Activated T-cell treated with anti-CD3 and anti-CD28 coated beads, Interleukin-2, amount 50 U/mL, for 24 hours (primary cell): ENCODE data around the gene LELP1.

Experiments
- DNase-seq: peaks from one replicate; pipeline ENCODE4 v3.0.0-alpha.2; 2020
- H3K27ac Mint-ChIP-seq: 2 replicates; pipeline ENCODE4 v1.8.0; 2020; ENCODE audit warnings: mild to moderate bottlenecking, mixed read lengths
- H3K27me3 Mint-ChIP-seq: 2 replicates; pipeline ENCODE4 v1.8.0; 2020; ENCODE audit warnings: mixed read lengths
- H3K36me3 Mint-ChIP-seq: 2 replicates; pipeline ENCODE4 v1.8.0; 2020; ENCODE audit warnings: low read depth, mixed read lengths
- H3K4me1 Mint-ChIP-seq: 2 replicates; pipeline ENCODE4 v1.8.0; 2020; ENCODE audit warnings: low read depth, mixed read lengths
- H3K4me3 Mint-ChIP-seq: 2 replicates; pipeline ENCODE4 v1.8.0; 2020; ENCODE audit warnings: mild to moderate bottlenecking, moderate library complexity, mixed read lengths
- H3K9me3 Mint-ChIP-seq: 2 replicates; pipeline ENCODE4 v1.8.0; 2020; ENCODE audit warnings: mixed read lengths

The LELP1 gene

GRCh38 chr1:153246018-153246417 is 42.8 kb downstream of the LELP1 start:
- Mint-ChIP-seq H3K9me3 (no peaks in the 10 kb centered on the region), H3K4me1 (no peaks in the 10 kb centered on the region), H3K27ac (no peak overlapping the region), H3K27me3 (peaks cover 45% of the 10 kb centered on the region), H3K4me3 (no peak overlapping the region), H3K36me3 (no peaks in the 10 kb centered on the region)
- no peak for DNase-seq

DNA sequence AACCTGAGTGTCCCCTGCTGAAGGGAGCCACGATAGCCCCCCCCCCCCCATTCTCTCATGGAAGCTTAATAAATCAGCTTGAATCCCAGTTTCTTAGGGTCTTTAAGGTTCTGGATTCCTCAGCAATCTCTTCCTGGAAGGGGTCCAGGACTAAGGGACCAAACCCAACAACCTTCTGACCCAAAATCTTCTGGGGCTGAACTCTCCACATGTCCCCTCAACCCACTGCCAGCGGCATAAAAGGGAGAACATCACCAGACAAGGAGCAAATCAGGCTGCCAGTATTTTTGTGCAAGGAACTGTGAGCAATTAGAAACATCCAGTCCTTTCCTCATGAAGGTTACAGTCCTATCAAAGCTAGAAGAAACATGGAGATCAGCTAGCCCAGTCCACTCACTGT is 43.6 kb downstream of the LELP1 start:
- Mint-ChIP-seq H3K36me3 (no peaks in the 10 kb centered on the region), H3K4me1 (no peaks in the 10 kb centered on the region), H3K4me3 (no peak overlapping the region), H3K27me3 (peaks cover 47% of the 10 kb centered on the region), H3K9me3 (no peaks in the 10 kb centered on the region), H3K27ac (no peak overlapping the region)
- no peak for DNase-seq

DNA sequence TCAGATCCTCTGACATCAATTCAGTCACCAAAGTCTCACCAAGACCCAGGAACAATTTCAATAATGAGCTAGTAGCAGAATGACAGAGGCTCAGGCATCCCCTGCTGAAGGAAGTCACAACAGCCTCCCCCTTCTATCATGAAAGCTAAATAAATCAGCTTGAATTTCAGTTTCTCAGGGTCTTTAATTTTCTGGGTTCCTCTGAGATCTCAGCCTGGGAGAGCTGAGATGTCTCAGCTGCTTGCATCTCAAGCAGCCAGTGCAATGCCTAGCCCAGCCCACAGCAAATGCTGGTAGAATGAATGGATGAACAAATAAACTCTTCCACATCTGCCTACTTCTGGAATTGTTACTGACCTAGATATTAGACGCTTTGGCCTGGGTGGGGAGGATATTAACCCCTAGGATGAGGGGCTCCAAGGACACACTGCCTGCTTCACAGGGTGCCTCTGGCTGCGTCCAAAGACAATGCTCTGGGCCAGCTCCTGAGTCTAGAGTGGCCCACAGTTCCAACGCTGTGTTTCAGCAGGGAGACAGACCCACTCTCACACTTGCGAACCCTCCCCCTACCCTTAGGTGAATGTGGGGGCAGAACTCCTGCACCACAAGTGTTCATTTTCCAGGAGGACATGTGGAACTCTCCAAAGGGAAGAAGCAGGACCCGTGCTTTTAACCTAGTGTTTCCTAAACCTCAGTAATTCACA is 45.1 kb downstream of the LELP1 start:
- DNase-seq, result no peak
- peaks cover 56% of the 10 kb centered on the region for H3K27me3 Mint-ChIP-seq
- no peaks in the 10 kb centered on the region for H3K36me3 Mint-ChIP-seq
- H3K9me3 Mint-ChIP-seq, result no peaks in the 10 kb centered on the region
- no peak overlapping the region for H3K27ac Mint-ChIP-seq
- no peaks in the 10 kb centered on the region for H3K4me1 Mint-ChIP-seq
- H3K4me3 Mint-ChIP-seq, result no peak overlapping the region

DNA sequence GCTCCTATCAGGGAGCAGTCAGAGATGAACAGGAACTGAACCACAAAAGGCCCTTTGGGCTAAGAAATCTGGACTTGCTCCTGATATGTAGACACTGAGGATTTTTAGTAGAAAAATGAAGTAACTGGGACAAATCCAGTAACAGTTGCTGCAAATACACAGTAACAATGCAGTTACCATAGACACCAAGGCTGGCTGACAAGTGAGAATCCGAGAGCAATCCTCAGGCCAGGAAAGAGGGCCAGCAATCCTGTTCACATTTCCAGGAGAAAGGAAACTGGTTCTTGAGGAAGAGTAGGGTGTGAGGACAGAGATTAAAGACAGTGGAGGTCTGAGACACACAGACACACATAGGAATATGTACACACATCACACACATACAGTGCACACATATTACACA is 46.9 kb downstream of the LELP1 start:
- Mint-ChIP-seq H3K27ac (no peak overlapping the region), H3K4me1 (no peaks in the 10 kb centered on the region), H3K36me3 (no peaks in the 10 kb centered on the region), H3K4me3 (no peak overlapping the region), H3K9me3 (no peaks in the 10 kb centered on the region), H3K27me3 (peaks cover 63% of the 10 kb centered on the region)
- no peak for DNase-seq

GRCh38 chr1:153251087-153251486 is 47.9 kb downstream of the LELP1 start:
- H3K27me3 Mint-ChIP-seq, result peaks cover 59% of the 10 kb centered on the region
- no peaks in the 10 kb centered on the region for H3K36me3 Mint-ChIP-seq
- no peaks in the 10 kb centered on the region for H3K9me3 Mint-ChIP-seq
- no peak overlapping the region for H3K4me3 Mint-ChIP-seq
- no peak for DNase-seq
- H3K27ac Mint-ChIP-seq, result no peak overlapping the region
- H3K4me1 Mint-ChIP-seq, result no peaks in the 10 kb centered on the region

GRCh38 chr1:153251562-153251961 is 48.3 kb downstream of the LELP1 start:
- H3K4me1 Mint-ChIP-seq, result no peaks in the 10 kb centered on the region
- no peak for DNase-seq
- H3K27me3 Mint-ChIP-seq, result peaks cover 55% of the 10 kb centered on the region
- no peak overlapping the region for H3K27ac Mint-ChIP-seq
- H3K36me3 Mint-ChIP-seq, result no peaks in the 10 kb centered on the region
- H3K4me3 Mint-ChIP-seq, result no peak overlapping the region
- no peaks in the 10 kb centered on the region for H3K9me3 Mint-ChIP-seq

- Mint-ChIP-seq H3K4me1 (no peaks in the 10 kb centered on the region), H3K36me3 (no peaks in the 10 kb centered on the region), H3K27me3 (peaks cover 53% of the 10 kb centered on the region), H3K27ac (no peak overlapping the region), H3K4me3 (no peak overlapping the region), H3K9me3 (no peaks in the 10 kb centered on the region)
- no peak for DNase-seq
These were observed 48.8 kb downstream of the LELP1 start for GRCh38 chr1:153251988-153252387.

DNA sequence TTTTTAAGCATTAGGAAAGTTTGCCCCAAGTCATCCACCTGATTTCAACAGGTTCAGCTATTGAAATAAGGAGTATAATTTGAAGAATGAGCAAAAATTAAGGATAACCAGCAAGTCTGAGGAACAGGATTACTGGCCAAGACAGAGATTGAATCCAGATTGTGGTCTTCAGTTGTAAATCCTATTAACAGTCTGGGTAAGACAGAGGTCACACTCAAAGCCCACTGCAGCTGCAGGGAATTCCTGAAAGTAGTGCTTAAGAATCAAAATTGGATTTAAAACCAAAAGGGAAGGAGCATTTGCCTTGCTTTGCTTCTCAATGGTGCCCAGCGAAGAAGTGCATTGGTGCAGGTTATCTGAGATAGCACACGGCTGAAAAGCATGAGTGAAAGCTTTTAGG is 49.8 kb downstream of the LELP1 start:
- no peaks in the 10 kb centered on the region for H3K36me3 Mint-ChIP-seq
- H3K4me3 Mint-ChIP-seq, result no peak overlapping the region
- H3K27me3 Mint-ChIP-seq, result peaks cover 47% of the 10 kb centered on the region
- H3K9me3 Mint-ChIP-seq, result no peaks in the 10 kb centered on the region
- H3K4me1 Mint-ChIP-seq, result no peaks in the 10 kb centered on the region
- no peak overlapping the region for H3K27ac Mint-ChIP-seq
- DNase-seq, result no peak

GRCh38 chr1:153253693-153254092 is 50.5 kb downstream of the LELP1 start:
- Mint-ChIP-seq H3K27ac (no peak overlapping the region), H3K4me3 (no peak overlapping the region), H3K36me3 (no peaks in the 10 kb centered on the region), H3K9me3 (no peaks in the 10 kb centered on the region), H3K4me1 (no peaks in the 10 kb centered on the region), H3K27me3 (peaks cover 43% of the 10 kb centered on the region)
- DNase-seq, result no peak
